ENCODE data around the gene ERAL1.
"Not testable (repeated sequence)": the region's sequence is repeated elsewhere in the genome, so short reads cannot be mapped to it uniquely, and the experiment has no call there.

The ERAL1 gene

GRCh38 chr17:28887871-28888471, 33.2 kb downstream of the ERAL1 start:
- H3K27me3 Mint-ChIP-seq: no peaks in the 10 kb centered on the region
- no peak for ATAC-seq (replicated peaks; ENCODE audit: extremely low read depth, poor library complexity, severe bottlenecking)
- peaks cover 45% of the 10 kb centered on the region for H3K4me1 Mint-ChIP-seq

GRCh38 chr17:28888832-28889231, 34.0 kb downstream of the ERAL1 start:
- no peaks in the 10 kb centered on the region for H3K27me3 Mint-ChIP-seq
- ATAC-seq (replicated peaks; ENCODE audit: extremely low read depth, poor library complexity, severe bottlenecking) (no peak), DNase-seq (ENCODE audit: low spot score in 2 of 2) (no peak)
- H3K27ac Mint-ChIP-seq (ENCODE audit: low read depth): peak overlapping the region; percentile 59
- no peaks in the 10 kb centered on the region for H3K9me3 Mint-ChIP-seq
- peaks cover 54% of the 10 kb centered on the region for H3K4me1 Mint-ChIP-seq
- peaks cover 30% of the 10 kb centered on the region for H3K36me3 Mint-ChIP-seq (ENCODE audit: insufficient read depth)
- H3K4me3 Mint-ChIP-seq: no peak overlapping the region

More at GRCh38 chr17:28887871-28888471, 33.2 kb downstream of the ERAL1 start:
- Mint-ChIP-seq H3K36me3 (ENCODE audit: insufficient read depth) (peaks cover 30% of the 10 kb centered on the region), H3K27ac (ENCODE audit: low read depth) (no peak overlapping the region), H3K9me3 (no peaks in the 10 kb centered on the region), H3K4me3 (no peak overlapping the region)
- no peak for DNase-seq (ENCODE audit: low spot score in 2 of 2)

DNA sequence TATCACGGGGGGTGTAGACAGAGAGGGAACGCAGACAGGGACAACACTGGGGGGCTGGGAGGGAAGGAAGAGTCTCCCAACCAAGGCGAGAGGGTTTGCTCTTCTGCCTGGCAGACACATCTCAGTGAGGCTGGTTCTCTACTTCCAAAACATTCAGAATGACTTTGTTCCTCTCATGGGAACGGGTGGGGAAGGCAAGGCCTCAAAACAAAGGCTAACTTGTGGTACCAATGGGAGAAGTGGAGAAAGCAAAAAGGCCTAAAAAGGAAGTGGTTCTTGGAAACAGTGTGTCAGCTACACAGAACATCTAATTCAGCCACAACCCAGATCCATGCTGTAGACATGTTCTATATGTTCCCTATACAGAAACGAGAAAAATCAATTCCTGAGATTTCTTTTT, 35.2 kb downstream of the ERAL1 start:
- peak overlapping the region; percentile 16 for H3K27ac Mint-ChIP-seq (ENCODE audit: low read depth)
- DNase-seq (ENCODE audit: low spot score in 2 of 2): no peak
- peaks cover 48% of the 10 kb centered on the region for H3K4me1 Mint-ChIP-seq
- H3K4me3 Mint-ChIP-seq: no peak overlapping the region
- H3K27me3 Mint-ChIP-seq: no peaks in the 10 kb centered on the region
- peaks cover 29% of the 10 kb centered on the region for H3K36me3 Mint-ChIP-seq (ENCODE audit: insufficient read depth)
- no peak for ATAC-seq (replicated peaks; ENCODE audit: extremely low read depth, poor library complexity, severe bottlenecking)
- H3K9me3 Mint-ChIP-seq: no peaks in the 10 kb centered on the region

GRCh38 chr17:28891201-28891600, 36.4 kb downstream of the ERAL1 start:
- Mint-ChIP-seq H3K27me3 (no peaks in the 10 kb centered on the region), H3K36me3 (ENCODE audit: insufficient read depth) (peaks cover 27% of the 10 kb centered on the region), H3K4me1 (peaks cover 49% of the 10 kb centered on the region), H3K9me3 (no peaks in the 10 kb centered on the region), H3K27ac (ENCODE audit: low read depth) (peak overlapping the region; percentile 71), H3K4me3 (no peak overlapping the region)
- ATAC-seq (replicated peaks; ENCODE audit: extremely low read depth, poor library complexity, severe bottlenecking) (no peak), DNase-seq (ENCODE audit: low spot score in 2 of 2) (no peak)

GRCh38 chr17:28892024-28892423, 37.2 kb downstream of the ERAL1 start:
- Mint-ChIP-seq H3K27ac (ENCODE audit: low read depth) (peak overlapping the region; percentile 71), H3K4me1 (peaks cover 52% of the 10 kb centered on the region), H3K36me3 (ENCODE audit: insufficient read depth) (peaks cover 31% of the 10 kb centered on the region), H3K4me3 (peak overlapping the region; percentile 27), H3K9me3 (no peaks in the 10 kb centered on the region), H3K27me3 (no peaks in the 10 kb centered on the region)
- DNase-seq (ENCODE audit: low spot score in 2 of 2) (no peak), ATAC-seq (replicated peaks; ENCODE audit: extremely low read depth, poor library complexity, severe bottlenecking) (no peak)

DNA sequence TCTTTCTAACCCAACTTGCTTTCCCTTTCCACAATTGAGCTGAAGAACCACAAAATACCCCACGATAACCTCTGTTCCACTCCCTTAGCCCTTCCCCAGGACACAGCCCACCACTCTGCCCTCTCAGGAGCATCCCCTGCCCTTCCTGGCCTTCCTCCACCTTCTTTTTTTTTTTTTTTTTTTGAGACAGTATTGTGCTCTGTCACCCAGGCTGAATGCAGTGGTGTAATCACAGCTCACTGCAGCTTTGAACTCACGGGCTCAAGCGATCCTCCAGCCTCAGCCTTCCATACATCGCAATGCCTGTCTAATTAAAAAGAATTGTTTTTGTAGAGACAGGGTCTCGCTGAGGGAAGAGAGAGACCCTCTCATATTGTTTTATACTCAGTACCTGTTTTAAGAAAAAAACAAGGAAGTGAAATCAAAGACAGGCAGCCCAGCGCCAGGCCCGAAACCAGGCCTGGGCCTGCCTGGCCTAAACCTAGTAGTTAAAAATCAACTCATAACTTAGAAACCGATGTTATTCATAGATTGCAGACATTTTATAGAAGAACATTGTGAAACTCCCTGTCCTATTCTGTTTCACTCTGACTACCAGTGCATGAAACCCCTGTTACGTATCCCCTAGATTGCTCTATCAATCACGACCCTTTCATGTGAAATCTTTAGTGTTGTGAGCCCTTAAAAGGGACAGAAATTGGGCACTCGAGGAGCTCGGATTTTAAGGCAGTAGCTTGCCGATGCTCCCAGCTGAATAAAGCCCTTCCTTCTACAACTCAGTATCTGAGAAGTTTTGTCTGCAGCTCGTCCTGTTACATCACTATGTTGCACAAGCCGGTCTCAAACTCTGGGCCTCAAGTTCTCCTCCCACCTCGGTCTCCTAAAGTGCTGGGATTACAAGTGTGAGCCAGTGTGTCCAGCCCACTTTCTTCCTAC, 38.7 kb downstream of the ERAL1 start:
- Mint-ChIP-seq H3K4me3 (peak overlapping the region; percentile 83), H3K36me3 (ENCODE audit: insufficient read depth) (peaks cover 37% of the 10 kb centered on the region), H3K4me1 (peaks cover 52% of the 10 kb centered on the region), H3K27ac (ENCODE audit: low read depth) (peak overlapping the region; percentile 99)
- peak; percentile 33 for ATAC-seq (replicated peaks; ENCODE audit: extremely low read depth, poor library complexity, severe bottlenecking)
- DNase-seq (ENCODE audit: low spot score in 2 of 2): peak in 1 of 2 donors; percentile 16
- not testable (repeated sequence) for H3K27me3 Mint-ChIP-seq, H3K9me3 Mint-ChIP-seq

GRCh38 chr17:28895794-28896447, 41.1 kb downstream of the ERAL1 start:
- H3K27ac Mint-ChIP-seq (ENCODE audit: low read depth): peak overlapping the region; percentile 93
- peaks cover 32% of the 10 kb centered on the region for H3K36me3 Mint-ChIP-seq (ENCODE audit: insufficient read depth)
- H3K4me3 Mint-ChIP-seq: peak overlapping the region; percentile 99
- peaks cover 57% of the 10 kb centered on the region for H3K4me1 Mint-ChIP-seq
- ATAC-seq (replicated peaks; ENCODE audit: extremely low read depth, poor library complexity, severe bottlenecking): no peak
- H3K27me3 Mint-ChIP-seq: no peaks in the 10 kb centered on the region
- H3K9me3 Mint-ChIP-seq: no peaks in the 10 kb centered on the region
- DNase-seq (ENCODE audit: low spot score in 2 of 2): no peak

DNA sequence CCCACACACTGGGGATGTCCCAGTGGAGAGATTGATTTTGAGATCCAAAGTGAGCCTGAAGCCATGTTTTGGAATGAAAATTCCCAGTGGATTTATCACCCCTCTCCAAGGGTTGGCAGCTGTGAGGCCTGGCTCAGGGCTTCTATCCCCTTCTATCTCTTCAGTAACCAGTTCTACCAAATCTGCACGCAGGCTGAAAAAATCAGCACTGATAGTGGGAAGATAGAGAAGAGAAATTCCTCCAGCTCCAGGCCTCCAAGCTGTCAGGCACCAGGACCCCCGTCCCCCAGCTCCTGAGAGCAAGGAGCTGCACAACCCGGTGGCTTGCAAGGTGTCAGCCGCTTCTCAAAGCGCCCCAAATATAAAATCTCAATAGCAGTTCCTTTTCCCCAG, 41.7 kb downstream of the ERAL1 start:
- no peak for ATAC-seq (replicated peaks; ENCODE audit: extremely low read depth, poor library complexity, severe bottlenecking)

DNA sequence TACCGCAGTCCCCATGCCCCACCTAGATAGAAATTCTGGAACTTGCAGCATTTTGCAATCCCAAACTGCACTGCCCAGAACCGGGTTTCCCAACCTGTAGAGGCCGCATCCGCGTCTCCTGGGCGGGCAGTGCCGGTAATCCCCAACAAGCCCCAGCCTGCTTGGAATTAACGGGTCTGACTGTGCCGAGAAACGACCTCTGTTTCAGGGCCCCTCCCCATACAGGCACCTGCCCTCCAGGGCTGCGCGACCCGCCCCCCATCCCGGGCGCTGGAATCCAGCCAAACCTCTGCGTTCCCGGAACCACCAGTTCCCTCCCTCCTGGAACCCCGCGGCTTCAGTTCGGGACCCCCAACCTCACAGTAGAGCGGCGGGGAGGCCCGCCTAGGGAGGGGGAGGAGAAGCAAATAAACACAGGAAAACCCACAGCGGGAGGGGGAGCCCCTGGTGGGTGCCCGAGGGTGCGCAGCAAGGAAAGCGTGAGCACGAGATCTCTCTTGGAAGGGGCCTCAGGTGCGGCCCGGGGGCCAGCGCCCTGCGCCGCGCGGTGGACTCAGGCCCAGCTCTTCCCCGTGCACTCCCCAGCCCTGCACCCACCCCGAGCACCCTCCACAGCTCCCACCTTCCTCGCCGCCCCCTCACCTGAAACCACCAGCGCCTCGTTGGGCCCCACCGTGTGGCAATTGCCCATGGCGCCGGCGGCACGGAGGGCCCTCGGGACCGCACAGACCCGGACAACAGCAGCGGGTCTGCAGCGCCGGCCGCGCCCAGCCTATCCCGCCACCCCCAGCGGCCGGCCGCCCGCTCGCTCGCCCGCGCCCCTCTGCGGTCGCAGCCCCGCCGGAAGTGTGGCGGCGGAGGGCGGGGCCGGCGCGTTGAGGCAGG, 42.3 kb downstream of the ERAL1 start, which contains the start of gene FLOT2:
Gene FLOT2 (minus strand): TSS at position 850 of the 885 bp plus-strand sequence. CDS start 159 bp downstream, at position 691.
- H3K36me3 Mint-ChIP-seq (ENCODE audit: insufficient read depth): peaks cover 26% of the 10 kb centered on the region
- DNase-seq (ENCODE audit: low spot score in 2 of 2) (peak; percentile 40 to 50), ATAC-seq (replicated peaks; ENCODE audit: extremely low read depth, poor library complexity, severe bottlenecking) (peak; percentile 71)
- peaks cover 55% of the 10 kb centered on the region for H3K4me1 Mint-ChIP-seq
- peak within 1 kb of the TSS; percentile 99 for H3K4me3 Mint-ChIP-seq
- H3K9me3 Mint-ChIP-seq: no peaks in the 10 kb centered on the region
- H3K27me3 Mint-ChIP-seq: no peaks in the 10 kb centered on the region
- peak within 1 kb of the TSS; percentile 93 for H3K27ac Mint-ChIP-seq (ENCODE audit: low read depth)

More for the DNA sequence above, 41.7 kb downstream of the ERAL1 start:
- Mint-ChIP-seq H3K27ac (ENCODE audit: low read depth) (peak overlapping the region; percentile 93), H3K36me3 (ENCODE audit: insufficient read depth) (peaks cover 28% of the 10 kb centered on the region), H3K4me3 (peak overlapping the region; percentile 99), H3K4me1 (peaks cover 53% of the 10 kb centered on the region), H3K9me3 (no peaks in the 10 kb centered on the region), H3K27me3 (no peaks in the 10 kb centered on the region)
- DNase-seq (ENCODE audit: low spot score in 2 of 2): no peak

GRCh38 chr17:28897769-28898526, 43.1 kb downstream of the ERAL1 start:
- Mint-ChIP-seq H3K4me1 (peaks cover 53% of the 10 kb centered on the region), H3K36me3 (ENCODE audit: insufficient read depth) (peaks cover 23% of the 10 kb centered on the region), H3K27ac (ENCODE audit: low read depth) (peak overlapping the region; percentile 93), H3K27me3 (no peaks in the 10 kb centered on the region), H3K9me3 (no peaks in the 10 kb centered on the region), H3K4me3 (peak overlapping the region; percentile 99)
- ATAC-seq (replicated peaks; ENCODE audit: extremely low read depth, poor library complexity, severe bottlenecking) (no peak), DNase-seq (ENCODE audit: low spot score in 2 of 2) (no peak)

GRCh38 chr17:28898527-28898955, 43.7 kb downstream of the ERAL1 start:
- DNase-seq (ENCODE audit: low spot score in 2 of 2) (no peak), ATAC-seq (replicated peaks; ENCODE audit: extremely low read depth, poor library complexity, severe bottlenecking) (no peak)
- Mint-ChIP-seq H3K36me3 (ENCODE audit: insufficient read depth) (peaks cover 23% of the 10 kb centered on the region), H3K27me3 (no peaks in the 10 kb centered on the region), H3K4me1 (peaks cover 53% of the 10 kb centered on the region), H3K9me3 (no peaks in the 10 kb centered on the region), H3K27ac (ENCODE audit: low read depth) (peak overlapping the region; percentile 93), H3K4me3 (peak overlapping the region; percentile 99)

Measured in central memory CD8-positive, alpha-beta T cell (primary cell).